Neural cell (in vitro differentiated cells): ENCODE data around the gene NEXN.
"Not testable (repeated sequence)": the region's sequence is repeated elsewhere in the genome, so short reads cannot be mapped to it uniquely, and the experiment has no call there.

ENCODE experiments used
- EP300 ChIP-seq: fragments of 450-650 bp; conservative IDR thresholded peaks from 2 replicates; pipeline ENCODE4 v1.6.1; 2014; ENCODE audit warnings: antibody characterized with exemption, mild to moderate bottlenecking, moderate library complexity; ENCODE audit not compliant: poor library complexity, severe bottlenecking
- EZH2 ChIP-seq: fragments of 200-600, 300-800 bp; shearing (Covaris generic), sonication (generic); IDR thresholded peaks from 2 replicates; pipeline ENCODE4 v1.6.1; 2014; ENCODE audit warnings: antibody characterized with exemption, low read length, borderline replicate concordance, mild to moderate bottlenecking; ENCODE audit not compliant: insufficient read depth, poor library complexity, severe bottlenecking
- MXI1 ChIP-seq: fragments of 450-650 bp; conservative IDR thresholded peaks from 2 replicates; pipeline ENCODE4 v1.6.1; 2014; ENCODE audit warnings: antibody characterized with exemption, mild to moderate bottlenecking; ENCODE audit not compliant: poor library complexity, severe bottlenecking
- POLR2AphosphoS5 ChIP-seq: IDR thresholded peaks from 2 replicates; pipeline ENCODE4 v1.6.1; 2012
- RAD21 ChIP-seq: fragments of 450-650 bp; conservative IDR thresholded peaks from 2 replicates; pipeline ENCODE4 v1.6.1; 2014; ENCODE audit warnings: antibody characterized with exemption, mild to moderate bottlenecking, moderate library complexity
- SMC3 ChIP-seq: fragments of 450-650 bp; conservative IDR thresholded peaks from 2 replicates; pipeline ENCODE4 v1.6.1; 2014; ENCODE audit warnings: antibody characterized with exemption, mild to moderate bottlenecking, moderate library complexity; ENCODE audit not compliant: poor library complexity
- TAF1 ChIP-seq: IDR thresholded peaks from 2 replicates; pipeline ENCODE4 v1.6.1; 2012; ENCODE audit warnings: low read depth
- TF ChIP-seq, protein P1 (sequence below): fragments of 450-650 bp; IDR thresholded peaks from 2 replicates; pipeline ENCODE4 v1.5.1; 2014; ENCODE audit warnings: antibody characterized with exemption, mild to moderate bottlenecking, moderate library complexity; ENCODE audit not compliant: poor library complexity, severe bottlenecking
- TF ChIP-seq, protein P2 (sequence below): IDR thresholded peaks from 2 replicates; pipeline ENCODE4 v1.6.1; 2012; ENCODE audit warnings: borderline replicate concordance

DNA sequence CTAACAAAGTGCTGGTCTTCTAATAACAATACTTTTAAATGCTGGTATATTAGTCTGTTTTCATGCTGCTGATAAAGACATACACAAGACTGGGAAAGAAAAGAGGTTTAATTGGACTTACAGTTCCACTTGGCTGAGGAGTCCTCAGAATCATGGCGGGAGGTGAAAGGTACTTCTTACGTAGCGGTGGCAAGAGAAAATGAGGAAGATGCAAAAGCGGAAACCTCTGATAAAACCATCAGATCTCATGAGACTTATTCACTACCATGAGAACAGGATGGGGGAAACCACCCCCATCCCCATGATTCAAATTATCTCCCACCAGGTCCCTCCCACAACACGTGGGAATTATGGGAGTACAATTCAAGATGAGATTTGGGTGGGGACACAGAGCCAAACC lies 30.5 kb downstream of the NEXN start:
- TF ChIP-seq, protein P1, sequence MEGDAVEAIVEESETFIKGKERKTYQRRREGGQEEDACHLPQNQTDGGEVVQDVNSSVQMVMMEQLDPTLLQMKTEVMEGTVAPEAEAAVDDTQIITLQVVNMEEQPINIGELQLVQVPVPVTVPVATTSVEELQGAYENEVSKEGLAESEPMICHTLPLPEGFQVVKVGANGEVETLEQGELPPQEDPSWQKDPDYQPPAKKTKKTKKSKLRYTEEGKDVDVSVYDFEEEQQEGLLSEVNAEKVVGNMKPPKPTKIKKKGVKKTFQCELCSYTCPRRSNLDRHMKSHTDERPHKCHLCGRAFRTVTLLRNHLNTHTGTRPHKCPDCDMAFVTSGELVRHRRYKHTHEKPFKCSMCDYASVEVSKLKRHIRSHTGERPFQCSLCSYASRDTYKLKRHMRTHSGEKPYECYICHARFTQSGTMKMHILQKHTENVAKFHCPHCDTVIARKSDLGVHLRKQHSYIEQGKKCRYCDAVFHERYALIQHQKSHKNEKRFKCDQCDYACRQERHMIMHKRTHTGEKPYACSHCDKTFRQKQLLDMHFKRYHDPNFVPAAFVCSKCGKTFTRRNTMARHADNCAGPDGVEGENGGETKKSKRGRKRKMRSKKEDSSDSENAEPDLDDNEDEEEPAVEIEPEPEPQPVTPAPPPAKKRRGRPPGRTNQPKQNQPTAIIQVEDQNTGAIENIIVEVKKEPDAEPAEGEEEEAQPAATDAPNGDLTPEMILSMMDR, result not testable (repeated sequence)
- TF ChIP-seq EZH2, POLR2AphosphoS5, EP300, TAF1, MXI1, RAD21, SMC3: not testable (repeated sequence)
- TF ChIP-seq, protein P2, sequence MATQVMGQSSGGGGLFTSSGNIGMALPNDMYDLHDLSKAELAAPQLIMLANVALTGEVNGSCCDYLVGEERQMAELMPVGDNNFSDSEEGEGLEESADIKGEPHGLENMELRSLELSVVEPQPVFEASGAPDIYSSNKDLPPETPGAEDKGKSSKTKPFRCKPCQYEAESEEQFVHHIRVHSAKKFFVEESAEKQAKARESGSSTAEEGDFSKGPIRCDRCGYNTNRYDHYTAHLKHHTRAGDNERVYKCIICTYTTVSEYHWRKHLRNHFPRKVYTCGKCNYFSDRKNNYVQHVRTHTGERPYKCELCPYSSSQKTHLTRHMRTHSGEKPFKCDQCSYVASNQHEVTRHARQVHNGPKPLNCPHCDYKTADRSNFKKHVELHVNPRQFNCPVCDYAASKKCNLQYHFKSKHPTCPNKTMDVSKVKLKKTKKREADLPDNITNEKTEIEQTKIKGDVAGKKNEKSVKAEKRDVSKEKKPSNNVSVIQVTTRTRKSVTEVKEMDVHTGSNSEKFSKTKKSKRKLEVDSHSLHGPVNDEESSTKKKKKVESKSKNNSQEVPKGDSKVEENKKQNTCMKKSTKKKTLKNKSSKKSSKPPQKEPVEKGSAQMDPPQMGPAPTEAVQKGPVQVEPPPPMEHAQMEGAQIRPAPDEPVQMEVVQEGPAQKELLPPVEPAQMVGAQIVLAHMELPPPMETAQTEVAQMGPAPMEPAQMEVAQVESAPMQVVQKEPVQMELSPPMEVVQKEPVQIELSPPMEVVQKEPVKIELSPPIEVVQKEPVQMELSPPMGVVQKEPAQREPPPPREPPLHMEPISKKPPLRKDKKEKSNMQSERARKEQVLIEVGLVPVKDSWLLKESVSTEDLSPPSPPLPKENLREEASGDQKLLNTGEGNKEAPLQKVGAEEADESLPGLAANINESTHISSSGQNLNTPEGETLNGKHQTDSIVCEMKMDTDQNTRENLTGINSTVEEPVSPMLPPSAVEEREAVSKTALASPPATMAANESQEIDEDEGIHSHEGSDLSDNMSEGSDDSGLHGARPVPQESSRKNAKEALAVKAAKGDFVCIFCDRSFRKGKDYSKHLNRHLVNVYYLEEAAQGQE, result not testable (repeated sequence)
